HCT116 (cell line): ENCODE results near the gene MTRR.

Experiments used
- EGR1 ChIP-seq: IDR thresholded peaks from 2 replicates; pipeline ENCODE4 v1.6.1; 2012; ENCODE audit warnings: low read depth
- EZH2phosphoT487 ChIP-seq: fragments of 200-600 bp; IDR thresholded peaks from 2 replicates; pipeline ENCODE4 v1.6.1; 2018; ENCODE audit warnings: antibody characterized with exemption, borderline replicate concordance
- POLR2A ChIP-seq: IDR thresholded peaks from 2 replicates; pipeline ENCODE4 v1.7.0; 2011; ENCODE audit warnings: borderline replicate concordance; ENCODE audit not compliant: insufficient read depth, insufficient read length; ENCODE audit errors: extremely low read depth
- RAD21 ChIP-seq: IDR thresholded peaks from 2 replicates; pipeline ENCODE4 v1.6.1; 2012; ENCODE audit warnings: low read depth, mild to moderate bottlenecking
- SIN3A ChIP-seq: IDR thresholded peaks from 2 replicates; pipeline ENCODE4 v1.6.1; 2012; ENCODE audit warnings: low read depth
- ZNF274 ChIP-seq: fragments of 200-500 bp; sonication (Bioruptor generic); IDR thresholded peaks from 2 replicates; pipeline ENCODE4 v1.6.1; 2014; ENCODE audit warnings: mild to moderate bottlenecking, low read depth, low read length, inconsistent platforms
- TF ChIP-seq, protein P1 (sequence below), 3 experiments: fragments of 200-600 bp in 1 of 3; sonication (generic) in 1 of 3; IDR thresholded peaks in 2 of 3; conservative IDR thresholded peaks in 1 of 3; 2 replicates each; pipeline ENCODE4 v1.5.1; 2012 to 2017; ENCODE audit warnings: low read depth in 2 of 3, low read length in 2 of 3, antibody characterized with exemption in 1 of 3, borderline replicate concordance in 1 of 3, control low read depth in 1 of 3, mild to moderate bottlenecking in 1 of 3, mixed read lengths in 1 of 3, mixed run types in 1 of 3, moderate library complexity in 1 of 3; ENCODE audit not compliant: insufficient read depth in 1 of 3
- TF ChIP-seq, protein P2 (sequence below): IDR thresholded peaks from 2 replicates; pipeline ENCODE4 v1.6.1; 2011; ENCODE audit warnings: mild to moderate bottlenecking, low read length, moderate library complexity; ENCODE audit not compliant: insufficient replicate concordance; ENCODE audit errors: extremely low read depth
- TF ChIP-seq, protein P3 (sequence below): IDR thresholded peaks from 2 replicates; pipeline ENCODE4 v1.6.1; 2012

- TF ChIP-seq EGR1 (no peak), SIN3A (no peak), RAD21 (no peak), POLR2A (no peak), ZNF274 (no peak), EZH2phosphoT487 (no peak)
- TF ChIP-seq, protein P1, sequence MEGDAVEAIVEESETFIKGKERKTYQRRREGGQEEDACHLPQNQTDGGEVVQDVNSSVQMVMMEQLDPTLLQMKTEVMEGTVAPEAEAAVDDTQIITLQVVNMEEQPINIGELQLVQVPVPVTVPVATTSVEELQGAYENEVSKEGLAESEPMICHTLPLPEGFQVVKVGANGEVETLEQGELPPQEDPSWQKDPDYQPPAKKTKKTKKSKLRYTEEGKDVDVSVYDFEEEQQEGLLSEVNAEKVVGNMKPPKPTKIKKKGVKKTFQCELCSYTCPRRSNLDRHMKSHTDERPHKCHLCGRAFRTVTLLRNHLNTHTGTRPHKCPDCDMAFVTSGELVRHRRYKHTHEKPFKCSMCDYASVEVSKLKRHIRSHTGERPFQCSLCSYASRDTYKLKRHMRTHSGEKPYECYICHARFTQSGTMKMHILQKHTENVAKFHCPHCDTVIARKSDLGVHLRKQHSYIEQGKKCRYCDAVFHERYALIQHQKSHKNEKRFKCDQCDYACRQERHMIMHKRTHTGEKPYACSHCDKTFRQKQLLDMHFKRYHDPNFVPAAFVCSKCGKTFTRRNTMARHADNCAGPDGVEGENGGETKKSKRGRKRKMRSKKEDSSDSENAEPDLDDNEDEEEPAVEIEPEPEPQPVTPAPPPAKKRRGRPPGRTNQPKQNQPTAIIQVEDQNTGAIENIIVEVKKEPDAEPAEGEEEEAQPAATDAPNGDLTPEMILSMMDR (IDR thresholded peaks at IDR 0.05 in 2 of 3, conservative IDR thresholded peaks at IDR 0.05 in 1 of 3; ENCODE audit: borderline replicate concordance in 1 of 3, insufficient read depth in 1 of 3, low read depth in 2 of 3, low read length in 2 of 3): no peak
- TF ChIP-seq, protein P2, sequence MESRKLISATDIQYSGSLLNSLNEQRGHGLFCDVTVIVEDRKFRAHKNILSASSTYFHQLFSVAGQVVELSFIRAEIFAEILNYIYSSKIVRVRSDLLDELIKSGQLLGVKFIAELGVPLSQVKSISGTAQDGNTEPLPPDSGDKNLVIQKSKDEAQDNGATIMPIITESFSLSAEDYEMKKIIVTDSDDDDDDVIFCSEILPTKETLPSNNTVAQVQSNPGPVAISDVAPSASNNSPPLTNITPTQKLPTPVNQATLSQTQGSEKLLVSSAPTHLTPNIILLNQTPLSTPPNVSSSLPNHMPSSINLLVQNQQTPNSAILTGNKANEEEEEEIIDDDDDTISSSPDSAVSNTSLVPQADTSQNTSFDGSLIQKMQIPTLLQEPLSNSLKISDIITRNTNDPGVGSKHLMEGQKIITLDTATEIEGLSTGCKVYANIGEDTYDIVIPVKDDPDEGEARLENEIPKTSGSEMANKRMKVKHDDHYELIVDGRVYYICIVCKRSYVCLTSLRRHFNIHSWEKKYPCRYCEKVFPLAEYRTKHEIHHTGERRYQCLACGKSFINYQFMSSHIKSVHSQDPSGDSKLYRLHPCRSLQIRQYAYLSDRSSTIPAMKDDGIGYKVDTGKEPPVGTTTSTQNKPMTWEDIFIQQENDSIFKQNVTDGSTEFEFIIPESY: no peak
- TF ChIP-seq, protein P3, sequence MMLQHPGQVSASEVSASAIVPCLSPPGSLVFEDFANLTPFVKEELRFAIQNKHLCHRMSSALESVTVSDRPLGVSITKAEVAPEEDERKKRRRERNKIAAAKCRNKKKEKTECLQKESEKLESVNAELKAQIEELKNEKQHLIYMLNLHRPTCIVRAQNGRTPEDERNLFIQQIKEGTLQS: no peak
Observed at GRCh38 chr5:7876867-7877266, 7.9 kb downstream of the MTRR start.
